ENCODE results near the gene CHCHD3.

DNA sequence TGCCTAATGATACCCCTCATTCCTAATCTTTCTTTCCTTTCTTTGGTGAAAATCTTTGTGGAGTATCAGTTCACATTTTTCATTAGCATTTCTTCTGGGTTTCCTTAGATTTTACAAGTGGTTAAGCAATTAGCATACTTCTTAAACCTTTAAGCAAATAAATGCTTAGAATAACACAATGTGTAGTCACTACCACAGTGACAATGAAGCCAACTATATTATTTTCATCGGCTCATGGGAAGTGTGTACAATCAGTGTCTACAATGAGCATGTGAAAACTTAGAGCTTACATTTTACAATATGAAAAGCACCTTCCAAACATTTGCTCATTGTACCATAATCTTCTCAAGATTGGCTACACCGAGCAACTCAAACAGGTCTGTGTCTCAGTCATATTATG is 329.5 kb downstream of the CHCHD3 start:
- TF ChIP-seq JUNB (IDR thresholded peaks at IDR 0.05) (no peak), JUN (IDR thresholded peaks at IDR 0.05) (no peak), POLR2A (IDR thresholded peaks at IDR 0.05; ENCODE audit: low read length) (no peak), CBX8 (IDR thresholded peaks at IDR 0.05) (no peak)
- TF ChIP-seq, protein P1, sequence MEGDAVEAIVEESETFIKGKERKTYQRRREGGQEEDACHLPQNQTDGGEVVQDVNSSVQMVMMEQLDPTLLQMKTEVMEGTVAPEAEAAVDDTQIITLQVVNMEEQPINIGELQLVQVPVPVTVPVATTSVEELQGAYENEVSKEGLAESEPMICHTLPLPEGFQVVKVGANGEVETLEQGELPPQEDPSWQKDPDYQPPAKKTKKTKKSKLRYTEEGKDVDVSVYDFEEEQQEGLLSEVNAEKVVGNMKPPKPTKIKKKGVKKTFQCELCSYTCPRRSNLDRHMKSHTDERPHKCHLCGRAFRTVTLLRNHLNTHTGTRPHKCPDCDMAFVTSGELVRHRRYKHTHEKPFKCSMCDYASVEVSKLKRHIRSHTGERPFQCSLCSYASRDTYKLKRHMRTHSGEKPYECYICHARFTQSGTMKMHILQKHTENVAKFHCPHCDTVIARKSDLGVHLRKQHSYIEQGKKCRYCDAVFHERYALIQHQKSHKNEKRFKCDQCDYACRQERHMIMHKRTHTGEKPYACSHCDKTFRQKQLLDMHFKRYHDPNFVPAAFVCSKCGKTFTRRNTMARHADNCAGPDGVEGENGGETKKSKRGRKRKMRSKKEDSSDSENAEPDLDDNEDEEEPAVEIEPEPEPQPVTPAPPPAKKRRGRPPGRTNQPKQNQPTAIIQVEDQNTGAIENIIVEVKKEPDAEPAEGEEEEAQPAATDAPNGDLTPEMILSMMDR (IDR thresholded peaks at IDR 0.05) = no peak
